OCI-M1 (cell line): ENCODE results near the gene MS4A8.
A peak's percentile ranks its signal among the peaks of the same experiment; 100 is the strongest.

Experiments used
- DNase-seq: peaks from one replicate; lab custom pipeline; 2025; lab: John Stamatoyannopoulos, UW

MS4A8 gene

DNA sequence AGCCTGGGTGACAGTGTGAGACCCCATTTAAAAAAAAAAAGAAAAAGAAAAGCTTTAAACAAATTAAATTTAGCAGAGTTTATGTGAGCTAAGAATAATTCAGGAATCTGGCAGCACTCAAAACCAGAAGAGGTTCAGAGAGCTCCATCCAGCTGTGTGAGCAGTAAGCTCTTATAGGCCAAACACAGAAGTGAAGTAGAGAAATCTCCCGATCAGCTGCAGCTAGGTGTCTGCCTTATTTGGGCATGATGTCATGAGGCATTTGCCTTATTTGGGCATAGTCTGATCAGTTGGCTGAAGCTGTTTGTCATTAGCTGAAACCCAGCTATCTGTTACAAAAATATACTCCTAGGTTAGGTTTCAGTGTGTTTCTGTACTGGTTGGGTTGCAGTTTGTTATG is 65.5 kb downstream of the MS4A8 start:
- DNase-seq: peak; percentile 7

DNA sequence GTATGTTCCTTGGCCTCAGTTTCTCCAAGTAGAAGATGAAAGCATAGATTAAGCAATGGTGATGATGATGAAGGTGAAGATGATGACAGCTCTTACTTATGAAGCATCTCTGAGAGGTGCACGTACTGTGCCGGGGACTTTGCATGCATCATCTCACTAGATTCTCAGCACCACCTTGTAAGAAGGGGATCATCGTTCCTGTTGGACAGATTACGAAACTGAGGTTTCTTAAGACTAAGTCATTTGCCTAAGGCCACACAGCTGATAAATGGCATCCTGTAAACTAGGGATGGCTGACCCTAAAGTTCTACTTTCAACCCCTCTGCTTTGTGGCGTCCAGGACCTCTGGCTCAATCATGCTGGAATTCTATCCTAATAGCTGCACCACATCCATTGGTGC is 65.9 kb downstream of the MS4A8 start:
- DNase-seq: no peak
